Stomach (tissue), 4 donors: ENCODE results near the gene NEUROG1.

Experiments used
- CTCF ChIP-seq, 7 experiments: fragments of 450-650 bp in 4 of 7; fragments of 200-600 bp in 3 of 7; sonication (generic) in 3 of 7; IDR thresholded peaks; one replicate each; pipeline ENCODE4 v1.5.1; 2016 to 2019; ENCODE audit warnings: antibody characterized with exemption in 7 of 7, control low read depth in 2 of 7, mild to moderate bottlenecking in 1 of 7
- EP300 ChIP-seq: sonication (generic); formaldehyde crosslinking; IDR thresholded peaks from one replicate; pipeline ENCODE4 v1.6.1; 2017; ENCODE audit warnings: antibody characterized with exemption
- POLR2A ChIP-seq, 4 donors: fragments of 450-650 bp; IDR thresholded peaks; one replicate each; pipeline ENCODE4 v1.6.1; 2016; ENCODE audit warnings: antibody characterized with exemption in 4 of 4, control low read depth in 2 of 4, mild to moderate bottlenecking in 1 of 4, moderate library complexity in 1 of 4
- POLR2AphosphoS5 ChIP-seq, 3 donors: sonication (generic); formaldehyde crosslinking; IDR thresholded peaks; one replicate each; pipeline ENCODE4 v1.6.1; 2016; ENCODE audit warnings: antibody characterized with exemption in 3 of 3

- TF ChIP-seq CTCF (IDR thresholded peaks at IDR 0.05) (no peak), POLR2A (IDR thresholded peaks at IDR 0.05) (no peak), POLR2AphosphoS5 (IDR thresholded peaks at IDR 0.05) (no peak), EP300 (no peak)
Observed at GRCh38 chr5:135538261-135538660, 2.5 kb upstream of the NEUROG1 start.
